ENCODE measurements around the gene GAS7. TPM values are rescaled to one million over a fixed set of nuclear protein-coding genes. Genes with fewer than 3 reads are reported as not detected.
A peak's percentile ranks its signal among the peaks of the same experiment; 100 is the strongest.
"Not testable (repeated sequence)": the region's sequence is repeated elsewhere in the genome, so short reads cannot be mapped to it uniquely, and the experiment has no call there.

Gene GAS7
- total RNA-seq, 1 donor from 2014 or later, result 72.7 TPM

- no peaks in the 10 kb centered on the region for H3K36me3 Mint-ChIP-seq (ENCODE audit: low read depth)
- TF ChIP-seq CTCF (conservative IDR thresholded peaks at IDR 0.05), result no peak
- no peak overlapping the region for H3K4me3 Mint-ChIP-seq
- DNase-seq (ENCODE audit: low read depth, low spot score), result no peak
- H3K4me1 Mint-ChIP-seq, result peaks cover 56% of the 10 kb centered on the region
- no peak overlapping the region for H3K27ac Mint-ChIP-seq (ENCODE audit: unreplicated experiment)
- H3K9me3 Mint-ChIP-seq, result peaks cover 7% of the 10 kb centered on the region
- no peaks in the 10 kb centered on the region for H3K27me3 Mint-ChIP-seq (ENCODE audit: low read depth)
These were observed 137.9 kb downstream of the GAS7 start for GRCh38 chr17:10060526-10060925.

- Mint-ChIP-seq H3K9me3 (peaks cover 2% of the 10 kb centered on the region), H3K4me1 (peaks cover 62% of the 10 kb centered on the region), H3K36me3 (ENCODE audit: low read depth) (no peaks in the 10 kb centered on the region), H3K27me3 (ENCODE audit: low read depth) (no peaks in the 10 kb centered on the region), H3K4me3 (no peak overlapping the region), H3K27ac (ENCODE audit: unreplicated experiment) (peak overlapping the region; percentile 57)
- TF ChIP-seq CTCF (conservative IDR thresholded peaks at IDR 0.05), result no peak
- DNase-seq (ENCODE audit: low read depth, low spot score), result no peak
These were observed 138.7 kb downstream of the GAS7 start for GRCh38 chr17:10059684-10060211.

- Mint-ChIP-seq H3K36me3 (ENCODE audit: low read depth) (no peaks in the 10 kb centered on the region), H3K27me3 (ENCODE audit: low read depth) (no peaks in the 10 kb centered on the region), H3K9me3 (peaks cover 2% of the 10 kb centered on the region), H3K27ac (ENCODE audit: unreplicated experiment) (peak overlapping the region; percentile 6), H3K4me1 (peaks cover 68% of the 10 kb centered on the region), H3K4me3 (no peak overlapping the region)
- TF ChIP-seq CTCF (conservative IDR thresholded peaks at IDR 0.05), result no peak
- no peak for DNase-seq (ENCODE audit: low read depth, low spot score)
These were observed 139.3 kb downstream of the GAS7 start for GRCh38 chr17:10058921-10059683.

- DNase-seq (ENCODE audit: low read depth, low spot score); H3K27ac Mint-ChIP-seq (ENCODE audit: unreplicated experiment); H3K27me3 Mint-ChIP-seq (ENCODE audit: low read depth); H3K4me3 Mint-ChIP-seq; H3K9me3 Mint-ChIP-seq; H3K36me3 Mint-ChIP-seq (ENCODE audit: low read depth): not testable (repeated sequence)
- peaks cover 69% of the 10 kb centered on the region for H3K4me1 Mint-ChIP-seq
These were observed 140.9 kb downstream of the GAS7 start for GRCh38 chr17:10057466-10057865.

- Mint-ChIP-seq H3K27ac (ENCODE audit: unreplicated experiment) (peak overlapping the region; percentile 39), H3K4me1 (peaks cover 58% of the 10 kb centered on the region), H3K27me3 (ENCODE audit: low read depth) (no peaks in the 10 kb centered on the region), H3K9me3 (no peaks in the 10 kb centered on the region), H3K4me3 (no peak overlapping the region), H3K36me3 (ENCODE audit: low read depth) (no peaks in the 10 kb centered on the region)
- DNase-seq (ENCODE audit: low read depth, low spot score), result no peak
- TF ChIP-seq CTCF (conservative IDR thresholded peaks at IDR 0.05), result no peak
These were observed 143.0 kb downstream of the GAS7 start for GRCh38 chr17:10055262-10055975.

Data from neural crest cell (in vitro differentiated cells).